HG03378 (cell line): Measurements from ENCODE around the gene AP1S1.

Experiments
- ATAC-seq: cut with Tn5 transposase; IDR thresholded peaks from one replicate; pipeline ENCODE4 v1.9.1; 2021; ENCODE audit warnings: mild to moderate bottlenecking, moderate library complexity; ENCODE audit not compliant: unreplicated experiment

The AP1S1 gene

GRCh38 chr7:101169838-101170551, 15.7 kb downstream of the AP1S1 start:
- ATAC-seq = no peak

DNA sequence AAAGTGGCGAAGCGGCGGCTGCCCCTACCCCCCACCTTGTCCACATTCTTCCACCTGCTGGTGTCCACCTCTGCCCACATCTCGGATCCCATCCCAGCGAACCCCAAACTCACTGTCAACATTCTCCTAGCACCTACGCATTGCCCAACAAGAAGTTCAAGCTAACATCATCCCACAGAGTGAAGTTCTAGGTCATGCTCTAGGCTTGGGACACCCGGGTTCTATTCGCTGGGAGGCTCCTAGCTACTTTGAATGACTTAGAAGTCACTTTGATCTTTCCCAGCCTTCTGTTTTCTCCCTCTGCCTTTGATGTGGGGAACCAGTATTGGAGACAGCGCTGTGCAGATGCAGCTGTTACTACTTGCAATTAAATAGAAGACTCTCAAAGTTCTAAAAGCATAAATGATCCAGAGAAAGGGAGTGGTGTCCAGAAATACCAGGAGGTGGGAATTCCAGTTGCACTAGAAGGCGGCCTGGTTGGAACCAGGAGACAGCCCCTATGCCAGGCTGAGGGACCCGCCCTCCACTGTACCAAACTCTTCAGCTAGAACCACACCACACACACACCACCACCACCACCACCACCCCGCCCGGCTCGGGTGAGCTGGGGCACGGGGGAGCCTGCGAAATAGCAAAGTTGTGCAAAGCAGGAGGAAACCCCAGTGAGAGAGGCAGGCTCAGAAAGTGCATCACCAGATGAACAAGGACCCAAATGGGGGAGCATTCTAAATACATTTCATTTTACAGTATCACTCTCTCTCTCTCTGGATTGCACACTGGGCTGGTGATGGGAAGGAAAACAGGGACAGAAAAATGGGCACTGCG, 16.6 kb downstream of the AP1S1 start:
- ATAC-seq = no peak

- no peak for ATAC-seq
These were observed 17.2 kb downstream of the AP1S1 start for GRCh38 chr7:101171442-101171837.

DNA sequence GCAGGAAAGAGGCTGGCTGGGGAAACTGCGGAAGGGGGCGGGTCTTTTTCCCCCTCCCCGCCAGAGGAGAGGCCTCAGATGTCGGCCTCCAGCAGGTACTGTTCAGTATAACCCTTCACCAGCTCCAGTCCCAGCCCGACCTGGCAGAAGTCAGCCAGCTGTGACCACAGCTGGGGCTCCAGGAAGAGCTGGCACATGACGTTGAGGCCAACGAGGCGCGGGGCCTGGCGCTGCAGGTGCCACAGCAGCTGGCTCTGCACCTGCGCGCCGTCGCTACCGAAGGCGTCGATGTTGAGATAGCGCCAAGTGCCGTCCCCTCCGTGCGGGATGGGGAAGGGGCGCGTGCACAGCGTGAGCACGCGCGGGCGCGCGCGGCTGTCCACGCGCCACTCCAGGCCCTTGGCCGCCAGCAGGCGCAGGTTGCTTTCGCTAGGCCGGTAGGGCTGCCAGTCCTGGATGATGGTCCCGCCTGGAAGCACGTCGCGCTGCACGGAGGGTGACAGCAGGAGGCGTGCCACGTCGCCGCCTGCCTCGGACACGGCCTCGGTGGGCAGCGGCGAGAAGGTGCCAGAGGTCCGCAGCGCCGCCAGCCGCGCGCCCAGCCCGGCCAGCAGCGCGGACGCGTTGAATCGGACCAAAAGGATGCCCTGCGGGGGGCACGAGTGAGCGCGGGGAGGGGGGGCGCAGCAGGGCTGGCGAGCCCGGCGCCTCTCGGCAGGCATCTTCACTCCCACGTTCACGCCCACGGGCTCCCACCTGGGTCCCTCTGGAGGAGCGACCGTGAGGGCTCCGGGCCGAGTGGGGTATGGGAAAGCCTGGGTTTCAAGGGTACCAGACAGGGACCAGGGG, 18.0 kb downstream of the AP1S1 start:
- ATAC-seq = no peak

- no peak for ATAC-seq
These were observed 18.8 kb downstream of the AP1S1 start for GRCh38 chr7:101172854-101173751.

DNA sequence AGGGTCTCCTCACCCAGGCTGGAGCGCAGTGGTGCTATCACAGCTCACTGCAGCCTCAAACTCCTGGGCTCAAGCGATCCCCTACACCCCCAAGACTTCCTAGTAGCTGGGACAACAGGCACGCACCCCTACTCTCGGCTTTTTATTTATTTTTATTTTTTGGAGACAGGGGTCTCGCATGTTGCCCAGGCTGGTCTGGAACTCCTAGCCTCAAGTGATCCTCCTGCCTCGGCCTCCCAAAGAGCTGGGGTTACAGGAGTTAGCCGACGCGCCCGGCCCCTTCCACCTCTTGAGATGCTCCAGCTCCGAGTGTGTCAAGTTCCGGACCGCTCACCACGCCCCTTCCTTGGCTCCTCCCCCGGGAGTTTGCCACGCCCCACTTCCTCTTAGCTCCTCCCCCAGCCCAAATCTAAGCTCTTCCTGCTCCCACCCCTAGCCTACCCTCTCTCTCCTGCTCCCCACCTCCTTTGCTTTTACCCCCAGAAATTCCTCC, 19.5 kb downstream of the AP1S1 start:
- no peak for ATAC-seq

DNA sequence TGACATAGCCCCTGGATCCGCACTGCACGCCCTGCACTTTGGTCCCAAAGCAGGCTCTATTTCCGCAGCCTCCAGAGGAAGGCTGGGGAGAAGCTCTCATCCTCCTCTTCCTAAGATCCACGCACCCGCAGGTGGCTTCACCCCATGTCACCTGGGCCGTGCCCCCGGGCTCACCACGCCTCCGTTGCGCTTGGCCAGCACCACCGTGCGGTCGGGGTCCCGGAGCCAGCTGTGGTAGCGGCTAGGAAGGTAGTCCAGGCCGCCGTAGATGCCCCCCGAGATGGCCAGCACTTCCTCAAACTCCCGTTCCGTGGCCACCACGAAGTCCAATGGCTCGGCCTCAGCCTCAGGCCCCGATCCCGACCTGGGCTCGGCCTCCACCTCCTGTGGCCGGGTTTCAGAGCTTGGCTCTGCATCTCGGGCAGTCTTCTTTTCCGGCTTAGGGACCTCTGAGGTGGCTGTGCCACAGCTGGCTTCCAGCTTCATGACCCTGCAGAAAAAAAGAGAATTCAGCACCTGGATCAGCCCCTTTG, 20.1 kb downstream of the AP1S1 start:
- ATAC-seq = no peak

DNA sequence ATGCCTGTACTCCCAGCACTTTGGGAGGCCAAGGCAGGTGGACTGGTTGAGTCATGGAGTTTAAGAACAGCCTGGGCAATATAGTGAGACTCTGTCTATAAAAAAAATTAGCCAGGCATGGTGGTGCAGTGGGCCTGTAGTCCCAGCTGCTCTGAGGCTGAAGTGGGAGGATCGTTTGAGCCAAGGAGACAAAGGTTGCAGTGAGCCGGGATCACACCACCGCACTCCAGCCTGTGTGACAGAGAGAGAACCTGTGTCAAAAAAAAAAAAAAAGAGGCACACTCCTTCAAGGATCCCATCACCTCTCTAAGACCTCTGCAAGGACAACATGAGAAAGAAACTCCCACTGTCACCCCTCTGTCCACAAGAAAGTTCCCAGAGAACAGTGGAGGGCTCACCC, 21.4 kb downstream of the AP1S1 start:
- no peak for ATAC-seq

DNA sequence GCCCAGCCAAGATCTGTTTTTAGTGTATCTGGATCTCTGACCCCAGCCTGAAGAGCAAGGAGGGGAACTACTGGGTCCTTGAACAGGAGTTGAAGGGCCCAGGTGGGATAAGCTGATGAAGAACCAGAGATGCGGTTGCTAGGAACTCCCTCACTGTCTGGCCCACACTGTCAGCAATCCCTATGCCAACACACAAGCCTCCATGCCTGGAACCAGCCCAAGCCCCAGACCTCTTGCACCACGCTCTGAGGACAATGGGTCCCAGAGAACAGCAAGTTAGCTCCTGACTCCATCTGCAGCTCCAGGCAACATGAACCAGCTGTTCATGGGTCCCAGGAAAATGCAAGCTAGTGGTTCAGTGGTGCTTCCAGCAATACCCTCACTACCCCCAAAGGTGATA, 23.4 kb downstream of the AP1S1 start:
- ATAC-seq = no peak

GRCh38 chr7:101179117-101179516, 24.8 kb downstream of the AP1S1 start:
- no peak for ATAC-seq

DNA sequence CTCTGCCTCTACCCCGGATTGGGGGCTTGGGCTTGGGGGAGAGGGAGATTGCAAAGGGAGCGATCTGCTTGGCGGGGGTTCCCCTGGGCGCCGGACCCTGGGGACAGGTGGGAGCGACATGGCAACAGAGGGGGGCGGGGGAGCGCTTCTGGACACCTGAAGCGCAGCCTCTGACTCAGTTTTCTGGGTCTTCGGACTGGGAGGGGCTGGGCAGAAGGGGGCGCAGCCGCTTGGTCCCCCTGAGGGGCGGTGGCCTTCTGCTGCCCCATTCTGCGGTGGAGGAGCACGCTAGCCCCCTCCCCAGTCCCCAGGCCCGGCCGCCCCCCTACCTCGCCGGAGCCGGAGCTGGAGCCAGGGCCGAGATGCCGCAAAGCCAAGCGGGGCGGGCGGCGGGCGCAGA, 25.4 kb downstream of the AP1S1 start:
- ATAC-seq = no peak

DNA sequence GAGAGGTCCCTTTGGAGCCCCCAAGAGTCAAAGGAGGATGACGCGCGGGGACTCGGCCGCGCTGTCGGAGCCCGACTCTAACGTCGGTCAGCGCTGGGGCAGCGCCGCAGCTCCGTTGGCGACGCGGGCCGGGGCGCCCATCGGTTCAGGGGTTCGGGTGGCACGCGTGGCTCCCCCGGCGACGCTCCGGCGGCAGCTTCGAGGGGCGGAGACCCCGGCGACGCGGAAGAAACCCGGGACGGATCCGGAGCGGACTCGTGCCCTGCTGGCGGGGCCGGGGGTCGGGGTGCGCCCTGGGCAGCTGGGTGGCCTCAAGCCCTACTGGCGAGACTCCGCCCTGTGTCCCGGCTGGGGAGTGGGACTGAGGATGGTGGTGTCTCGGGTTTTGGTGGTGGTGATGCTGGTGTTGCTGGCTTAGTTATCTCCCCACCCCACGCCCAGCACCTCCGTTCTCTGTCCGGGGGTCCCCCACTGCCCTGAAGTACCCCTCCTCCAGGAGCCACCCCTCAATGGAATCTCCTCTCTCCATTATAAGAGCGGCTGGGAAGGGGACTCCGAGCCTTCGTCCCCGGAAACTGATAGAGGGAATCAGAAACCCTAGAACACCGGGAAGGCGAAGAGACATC, 26.0 kb downstream of the AP1S1 start, which contains the start of gene NAT16:
TSS of gene NAT16 (minus strand) at position 164 of the 626 bp plus-strand sequence. CDS start 5,486 bp downstream, outside the sequence.
- ATAC-seq = no peak

- no peak for ATAC-seq
These were observed 31.1 kb downstream of the AP1S1 start for GRCh38 chr7:101185258-101185839.

- no peak for ATAC-seq
These were observed 31.9 kb downstream of the AP1S1 start for GRCh38 chr7:101186194-101186593.

GRCh38 chr7:101186844-101187428, 32.7 kb downstream of the AP1S1 start:
- no peak for ATAC-seq

DNA sequence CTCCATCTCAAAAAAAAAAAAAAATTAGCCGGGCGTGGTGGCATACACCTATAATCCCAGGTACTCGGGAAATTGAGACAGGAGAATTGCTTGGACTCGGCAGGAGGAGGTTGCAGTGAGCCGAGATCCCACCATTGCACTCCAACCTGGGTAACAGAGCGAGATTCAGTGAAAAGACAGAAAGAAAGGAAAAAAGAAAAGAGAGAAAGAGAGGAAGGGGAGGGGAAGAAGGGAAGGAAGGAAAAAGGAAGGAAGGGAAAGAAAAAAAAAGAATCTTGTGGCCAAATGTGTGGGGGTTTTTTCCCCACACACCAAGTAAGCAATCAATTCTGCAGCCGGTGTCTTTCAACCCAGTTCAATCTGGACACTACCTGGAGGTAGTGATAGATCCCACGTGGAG, 34.8 kb downstream of the AP1S1 start:
- ATAC-seq = no peak

- ATAC-seq = no peak
These were observed 41.6 kb downstream of the AP1S1 start for GRCh38 chr7:101195884-101196283.

GRCh38 chr7:101197991-101198390, 43.7 kb downstream of the AP1S1 start:
- no peak for ATAC-seq

DNA sequence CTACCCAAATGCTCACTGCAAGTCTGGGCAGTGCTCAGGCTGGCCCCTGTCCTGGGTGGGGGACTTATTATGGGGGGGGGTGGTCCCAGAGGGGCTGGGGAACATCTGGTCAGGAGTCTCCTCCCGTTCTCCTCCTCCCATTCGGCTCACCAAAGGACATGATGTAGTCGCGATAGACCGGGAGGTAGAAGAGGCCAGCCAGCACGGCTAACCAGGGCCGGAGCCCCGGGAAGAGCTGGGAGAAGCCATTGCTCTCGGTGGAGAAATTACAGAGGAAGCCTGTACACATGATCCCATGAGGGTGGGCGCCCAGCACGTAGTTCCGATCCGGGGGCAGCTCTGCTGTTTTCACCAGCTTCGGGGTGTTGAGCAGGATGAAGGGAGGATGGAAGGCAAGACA, 44.2 kb downstream of the AP1S1 start:
- no peak for ATAC-seq
